IMR-90 (cell line): ENCODE measurements around the gene FADS2.

Experiments
- BHLHE40 ChIP-seq: fragments of 150-350 bp; IDR thresholded peaks from 2 replicates; pipeline ENCODE4 v1.6.1; 2016; ENCODE audit warnings: mild to moderate bottlenecking, low read depth, low read length
- CEBPB ChIP-seq: IDR thresholded peaks from 2 replicates; pipeline ENCODE4 v1.6.1; 2012; ENCODE audit warnings: low read depth, low read length, improper control_type of control experiment
- MAFK ChIP-seq: IDR thresholded peaks from 2 replicates; pipeline ENCODE4 v1.6.1; 2012; ENCODE audit warnings: low read depth, low read length, improper control_type of control experiment
- MXI1 ChIP-seq: IDR thresholded peaks from 2 replicates; pipeline ENCODE4 v1.6.1; 2012; ENCODE audit warnings: low read depth, mild to moderate bottlenecking, low read length, moderate library complexity, borderline replicate concordance
- NFE2L2 ChIP-seq: fragments of 150-350 bp; IDR thresholded peaks from 2 replicates; pipeline ENCODE4 v1.6.1; 2016; ENCODE audit warnings: low read depth, mild to moderate bottlenecking, low read length
- POLR2A ChIP-seq: IDR thresholded peaks from 2 replicates; pipeline ENCODE4 v1.6.1; 2012; ENCODE audit warnings: mild to moderate bottlenecking, low read depth, low read length
- RAD21 ChIP-seq: IDR thresholded peaks from 2 replicates; pipeline ENCODE4 v1.6.1; 2012; ENCODE audit warnings: low read length, improper control_type of control experiment
- RCOR1 ChIP-seq: IDR thresholded peaks from 2 replicates; pipeline ENCODE4 v1.6.1; 2012; ENCODE audit warnings: mild to moderate bottlenecking, low read length, improper control_type of control experiment; ENCODE audit not compliant: insufficient replicate concordance
- SMC3 ChIP-seq: fragments of 150-350 bp; IDR thresholded peaks from 2 replicates; pipeline ENCODE4 v1.6.1; 2016; ENCODE audit warnings: low read depth, mild to moderate bottlenecking, antibody characterized with exemption, low read length, moderate library complexity
- USF2 ChIP-seq: fragments of 150-350 bp; IDR thresholded peaks from 2 replicates; pipeline ENCODE4 v1.6.1; 2017; ENCODE audit warnings: mild to moderate bottlenecking, antibody characterized with exemption, low read length, low read depth
- TF ChIP-seq, protein P1 (sequence below): conservative IDR thresholded peaks from 2 replicates; pipeline ENCODE4 v1.5.1; 2012; ENCODE audit warnings: mild to moderate bottlenecking, low read depth, low read length, improper control_type of control experiment
- TF ChIP-seq, protein P2 (sequence below): fragments of 150-350 bp; IDR thresholded peaks from 2 replicates; pipeline ENCODE4 v1.6.1; 2016; ENCODE audit warnings: low read depth, mild to moderate bottlenecking, low read length, moderate library complexity, borderline replicate concordance

- TF ChIP-seq, protein P1, sequence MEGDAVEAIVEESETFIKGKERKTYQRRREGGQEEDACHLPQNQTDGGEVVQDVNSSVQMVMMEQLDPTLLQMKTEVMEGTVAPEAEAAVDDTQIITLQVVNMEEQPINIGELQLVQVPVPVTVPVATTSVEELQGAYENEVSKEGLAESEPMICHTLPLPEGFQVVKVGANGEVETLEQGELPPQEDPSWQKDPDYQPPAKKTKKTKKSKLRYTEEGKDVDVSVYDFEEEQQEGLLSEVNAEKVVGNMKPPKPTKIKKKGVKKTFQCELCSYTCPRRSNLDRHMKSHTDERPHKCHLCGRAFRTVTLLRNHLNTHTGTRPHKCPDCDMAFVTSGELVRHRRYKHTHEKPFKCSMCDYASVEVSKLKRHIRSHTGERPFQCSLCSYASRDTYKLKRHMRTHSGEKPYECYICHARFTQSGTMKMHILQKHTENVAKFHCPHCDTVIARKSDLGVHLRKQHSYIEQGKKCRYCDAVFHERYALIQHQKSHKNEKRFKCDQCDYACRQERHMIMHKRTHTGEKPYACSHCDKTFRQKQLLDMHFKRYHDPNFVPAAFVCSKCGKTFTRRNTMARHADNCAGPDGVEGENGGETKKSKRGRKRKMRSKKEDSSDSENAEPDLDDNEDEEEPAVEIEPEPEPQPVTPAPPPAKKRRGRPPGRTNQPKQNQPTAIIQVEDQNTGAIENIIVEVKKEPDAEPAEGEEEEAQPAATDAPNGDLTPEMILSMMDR, result no peak
- TF ChIP-seq POLR2A (no peak), CEBPB (no peak), RAD21 (no peak), NFE2L2 (no peak), MAFK (no peak), USF2 (no peak), BHLHE40 (no peak), RCOR1 (no peak), SMC3 (no peak), MXI1 (no peak)
- TF ChIP-seq, protein P2, sequence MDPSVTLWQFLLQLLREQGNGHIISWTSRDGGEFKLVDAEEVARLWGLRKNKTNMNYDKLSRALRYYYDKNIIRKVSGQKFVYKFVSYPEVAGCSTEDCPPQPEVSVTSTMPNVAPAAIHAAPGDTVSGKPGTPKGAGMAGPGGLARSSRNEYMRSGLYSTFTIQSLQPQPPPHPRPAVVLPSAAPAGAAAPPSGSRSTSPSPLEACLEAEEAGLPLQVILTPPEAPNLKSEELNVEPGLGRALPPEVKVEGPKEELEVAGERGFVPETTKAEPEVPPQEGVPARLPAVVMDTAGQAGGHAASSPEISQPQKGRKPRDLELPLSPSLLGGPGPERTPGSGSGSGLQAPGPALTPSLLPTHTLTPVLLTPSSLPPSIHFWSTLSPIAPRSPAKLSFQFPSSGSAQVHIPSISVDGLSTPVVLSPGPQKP, result no peak
These were observed 1.1 kb upstream of the FADS2 start for GRCh38 chr11:61826930-61827570.
